OCI-LY1 (cell line): ENCODE measurements around the gene EXOSC3.

ENCODE experiments used
- H2AFZ ChIP-seq: fragments of 200-600 bp; sonication (generic), shearing (Covaris generic); 2 replicates; pipeline ENCODE4 v1.6.0; 2014; ENCODE audit warnings: antibody characterized with exemption, mild to moderate bottlenecking, low read length
- H3F3A ChIP-seq: fragments of 200-600 bp; sonication (generic), shearing (Covaris generic); 2 replicates; pipeline ENCODE4 v1.6.0; 2014; ENCODE audit warnings: mild to moderate bottlenecking, antibody characterized with exemption, low read length, moderate library complexity; ENCODE audit not compliant: insufficient read depth
- H3K27ac ChIP-seq: fragments of 200-600 bp; sonication (generic); 2 replicates; pipeline ENCODE4 v1.5.1; 2014; ENCODE audit warnings: low read length, mixed run types, mild to moderate bottlenecking, low read depth; ENCODE audit not compliant: poor library complexity, severe bottlenecking
- H3K27me3 ChIP-seq: fragments of 200-600 bp; sonication (generic); 2 replicates; pipeline ENCODE4 v1.6.0; 2014; ENCODE audit warnings: antibody characterized with exemption, mild to moderate bottlenecking, low read length, moderate library complexity; ENCODE audit not compliant: insufficient read depth
- H3K36me3 ChIP-seq: fragments of 200-600 bp; sonication (generic); 2 replicates; pipeline ENCODE4 v1.6.1; 2014; ENCODE audit warnings: mild to moderate bottlenecking, antibody characterized with exemption, low read length, moderate library complexity, mixed read lengths; ENCODE audit not compliant: insufficient read depth
- H3K4me1 ChIP-seq: fragments of 200-600 bp; sonication (generic); 2 replicates; pipeline ENCODE4 v1.5.1; 2014; ENCODE audit warnings: mild to moderate bottlenecking, low read length, moderate library complexity; ENCODE audit not compliant: insufficient read depth, severe bottlenecking
- H3K4me2 ChIP-seq: fragments of 200-600 bp; sonication (generic), shearing (Covaris generic); 2 replicates; pipeline ENCODE4 v1.6.1; 2014; ENCODE audit warnings: low read length
- H3K4me3 ChIP-seq: fragments of 200-600 bp; sonication (generic); 2 replicates; pipeline ENCODE4 v1.5.1; 2014; ENCODE audit warnings: low read length, low read depth, mild to moderate bottlenecking, mixed read lengths; ENCODE audit not compliant: poor library complexity, severe bottlenecking
- H3K79me2 ChIP-seq: fragments of 200-600 bp; shearing (Covaris generic); 2 replicates; pipeline ENCODE4 v1.6.1; 2016; ENCODE audit warnings: mixed run types, low read length, mixed read lengths; ENCODE audit not compliant: insufficient read depth
- H3K9ac ChIP-seq: fragments of 200-600 bp; sonication (generic), shearing (Covaris generic); 2 replicates; pipeline ENCODE4 v1.6.1; 2014; ENCODE audit warnings: mild to moderate bottlenecking, low read length, mixed read lengths
- H3K9me2 ChIP-seq: fragments of 200-600 bp; sonication (generic), shearing (Covaris generic); 2 replicates; pipeline ENCODE4 v1.6.1; 2014; ENCODE audit warnings: low read depth, mild to moderate bottlenecking, low read length, mixed read lengths
- H3K9me3 ChIP-seq: fragments of 200-600 bp; shearing (Covaris generic); 2 replicates; pipeline ENCODE4 v1.6.1; 2014; ENCODE audit warnings: low read length, mixed read lengths
- H4K20me1 ChIP-seq: fragments of 200-600 bp; sonication (generic), shearing (Covaris generic); 2 replicates; pipeline ENCODE4 v1.6.0; 2016; ENCODE audit warnings: mild to moderate bottlenecking, low read length; ENCODE audit not compliant: insufficient read depth
- CTCF ChIP-seq: fragments of 200-600 bp; sonication (generic), shearing (Covaris generic); IDR thresholded peaks from 2 replicates; pipeline ENCODE4 v1.5.1; 2017; ENCODE audit warnings: mild to moderate bottlenecking, antibody characterized with exemption, low read length, moderate library complexity, mixed read lengths
- EZH2 ChIP-seq: fragments of 200-600 bp; sonication (generic), shearing (Covaris generic); IDR thresholded peaks from 2 replicates; pipeline ENCODE4 v1.8.0; 2017; ENCODE audit warnings: borderline replicate concordance, mixed run types, mild to moderate bottlenecking, antibody characterized with exemption, low read length, moderate library complexity, mixed read lengths

EXOSC3 gene

GRCh38 chr9:37749129-37749528 lies 35.7 kb downstream of the EXOSC3 start:
- H3K9me2 ChIP-seq, result no peaks in the 10 kb centered on the region
- no peak overlapping the region for H2AFZ ChIP-seq
- no peak for TF ChIP-seq EZH2
- no peak for TF ChIP-seq CTCF
- H4K20me1 ChIP-seq, result no peaks in the 10 kb centered on the region
- H3K27ac ChIP-seq, result no peak overlapping the region
- H3K9me3 ChIP-seq, result no peaks in the 10 kb centered on the region
- no peaks in the 10 kb centered on the region for H3K79me2 ChIP-seq
- peaks cover 7% of the 10 kb centered on the region for H3K4me1 ChIP-seq
- no peaks in the 10 kb centered on the region for H3K27me3 ChIP-seq
- no peak overlapping the region for H3K4me3 ChIP-seq
- H3F3A ChIP-seq, result no peaks in the 10 kb centered on the region
- no peaks in the 10 kb centered on the region for H3K36me3 ChIP-seq
- no peak overlapping the region for H3K9ac ChIP-seq
- no peak overlapping the region for H3K4me2 ChIP-seq

GRCh38 chr9:37747271-37747753 lies 37.6 kb downstream of the EXOSC3 start:
- H4K20me1 ChIP-seq, result no peaks in the 10 kb centered on the region
- H3K79me2 ChIP-seq, result no peaks in the 10 kb centered on the region
- no peaks in the 10 kb centered on the region for H3K9me2 ChIP-seq
- peak; percentile 95 for TF ChIP-seq CTCF
- no peak for TF ChIP-seq EZH2
- H3K36me3 ChIP-seq, result no peaks in the 10 kb centered on the region
- H3K4me3 ChIP-seq, result no peak overlapping the region
- H3K4me2 ChIP-seq, result no peak overlapping the region
- no peak overlapping the region for H3K27ac ChIP-seq
- H3K9ac ChIP-seq, result no peak overlapping the region
- no peaks in the 10 kb centered on the region for H3K9me3 ChIP-seq
- no peaks in the 10 kb centered on the region for H3K27me3 ChIP-seq
- no peaks in the 10 kb centered on the region for H3F3A ChIP-seq
- H2AFZ ChIP-seq, result no peak overlapping the region
- no peaks in the 10 kb centered on the region for H3K4me1 ChIP-seq

- no peak overlapping the region for H3K4me3 ChIP-seq
- no peak for TF ChIP-seq EZH2
- TF ChIP-seq CTCF, result no peak
- H3K9me3 ChIP-seq, result no peaks in the 10 kb centered on the region
- no peak overlapping the region for H2AFZ ChIP-seq
- H3K9ac ChIP-seq, result no peak overlapping the region
- H3F3A ChIP-seq, result no peaks in the 10 kb centered on the region
- H3K36me3 ChIP-seq, result no peaks in the 10 kb centered on the region
- no peaks in the 10 kb centered on the region for H3K4me1 ChIP-seq
- no peaks in the 10 kb centered on the region for H3K9me2 ChIP-seq
- no peaks in the 10 kb centered on the region for H3K79me2 ChIP-seq
- H3K4me2 ChIP-seq, result no peak overlapping the region
- no peaks in the 10 kb centered on the region for H4K20me1 ChIP-seq
- H3K27ac ChIP-seq, result no peak overlapping the region
- no peaks in the 10 kb centered on the region for H3K27me3 ChIP-seq
Observed at GRCh38 chr9:37746448-37747270, 38.2 kb downstream of the EXOSC3 start.
